SK-N-MC (cell line): ENCODE measurements around the gene AMBRA1.

Experiments
- EZH2 ChIP-seq: fragments of 200-600 bp; sonication (generic); IDR thresholded peaks from one replicate; pipeline ENCODE4 v1.6.1; 2017; ENCODE audit warnings: antibody characterized with exemption
- POLR2AphosphoS5 ChIP-seq: IDR thresholded peaks from 2 replicates; pipeline ENCODE4 v1.6.1; 2012; ENCODE audit warnings: mild to moderate bottlenecking, low read depth, low read length, borderline replicate concordance

DNA sequence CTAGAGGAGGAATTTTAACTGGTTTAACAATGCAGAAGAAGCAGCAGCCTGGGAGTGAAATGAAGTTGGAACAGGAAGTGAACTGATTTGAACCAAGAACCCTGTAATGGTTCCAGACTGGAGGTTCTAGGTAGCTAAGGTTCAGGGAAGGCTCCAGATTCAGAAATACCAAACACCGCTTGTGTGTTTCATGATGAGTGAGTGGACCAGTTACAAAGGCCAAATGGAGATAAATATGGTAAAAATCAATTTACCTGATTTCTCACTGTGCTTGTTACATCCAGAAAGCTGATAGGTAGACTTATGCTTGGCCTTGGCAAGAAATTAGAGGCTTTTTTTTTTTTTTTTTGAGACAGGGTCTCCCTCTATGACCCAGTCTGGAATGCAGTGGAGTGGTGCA is 36.4 kb upstream of the AMBRA1 start:
- TF ChIP-seq EZH2 = no peak
- no peak for TF ChIP-seq POLR2AphosphoS5
